MV-4-11 (cell line): Measurements from ENCODE around the gene MUC22.
A peak's percentile ranks its signal among the peaks of the same experiment; 100 is the strongest.
"Not testable (repeated sequence)": the region's sequence is repeated elsewhere in the genome, so short reads cannot be mapped to it uniquely, and the experiment has no call there.

ENCODE experiments used
- DNase-seq: peaks from one replicate; lab custom pipeline; 2025; lab: John Stamatoyannopoulos, UW

Gene MUC22

GRCh38 chr6:31037682-31038081, 27.4 kb downstream of the MUC22 start:
- DNase-seq, result no peak

- peak; percentile 62 for DNase-seq
These were observed 28.3 kb downstream of the MUC22 start for GRCh38 chr6:31038559-31038958.

- DNase-seq, result no peak
These were observed 30.5 kb downstream of the MUC22 start for GRCh38 chr6:31040801-31041200.

- DNase-seq, result no peak
These were observed 31.2 kb downstream of the MUC22 start for GRCh38 chr6:31041372-31041974.

- DNase-seq, result peak; percentile 45
These were observed 32.5 kb downstream of the MUC22 start for GRCh38 chr6:31042806-31043205.

GRCh38 chr6:31048099-31048498, 37.8 kb downstream of the MUC22 start:
- no peak for DNase-seq

GRCh38 chr6:31049518-31049917, 39.2 kb downstream of the MUC22 start:
- DNase-seq, result no peak

- not testable (repeated sequence) for DNase-seq
These were observed 42.9 kb downstream of the MUC22 start for GRCh38 chr6:31053187-31053586.

- no peak for DNase-seq
These were observed 43.6 kb downstream of the MUC22 start for GRCh38 chr6:31053873-31054272.

- DNase-seq, result no peak
These were observed 45.2 kb downstream of the MUC22 start for GRCh38 chr6:31055441-31055840.

GRCh38 chr6:31057426-31058003, 47.2 kb downstream of the MUC22 start:
- no peak for DNase-seq

GRCh38 chr6:31058128-31058894, 48.0 kb downstream of the MUC22 start:
- no peak for DNase-seq

- no peak for DNase-seq
These were observed 49.9 kb downstream of the MUC22 start for GRCh38 chr6:31060145-31060544.

- DNase-seq, result no peak
These were observed 53.7 kb downstream of the MUC22 start for GRCh38 chr6:31063906-31064435.

- DNase-seq, result no peak
These were observed 55.3 kb downstream of the MUC22 start for GRCh38 chr6:31065556-31065955.

- not testable (repeated sequence) for DNase-seq
These were observed 56.8 kb downstream of the MUC22 start for GRCh38 chr6:31067028-31067427.

GRCh38 chr6:31067891-31068668, 57.8 kb downstream of the MUC22 start:
- not testable (repeated sequence) for DNase-seq

GRCh38 chr6:31068669-31069340, 58.5 kb downstream of the MUC22 start:
- DNase-seq, result peak; percentile 72

- peak; percentile 17 for DNase-seq
These were observed 60.5 kb downstream of the MUC22 start for GRCh38 chr6:31070711-31071197.

- DNase-seq, result no peak
These were observed 64.1 kb downstream of the MUC22 start for GRCh38 chr6:31074401-31074800.

- no peak for DNase-seq
These were observed 65.3 kb downstream of the MUC22 start for GRCh38 chr6:31075528-31075927.

- DNase-seq, result no peak
These were observed 66.3 kb downstream of the MUC22 start for GRCh38 chr6:31076611-31077010.
